ENCODE results near the gene SENP6. TPM values are rescaled to one million over a fixed set of nuclear protein-coding genes. Genes with fewer than 3 reads are reported as not detected.

The SENP6 gene
- total and polyA plus RNA-seq, 9 of the 15 experiments (the other 6 are each of a cell fraction or from before 2014, with no cell fraction given) = 11.1 to 79.4 (median 46.8) TPM

GRCh38 chr6:75581231-75581630 lies 20.4 kb upstream of the SENP6 start (continued):
- TF ChIP-seq ARID4B (CRISPR knock-in tag; IDR thresholded peaks at IDR 0.05) (no peak), ZNF79 (CRISPR knock-in tag; IDR thresholded peaks at IDR 0.05; ENCODE audit: low read depth) (no peak), ARID1B (IDR thresholded peaks at IDR 0.05) (no peak), ZNF76 (CRISPR knock-in tag; IDR thresholded peaks at IDR 0.05; ENCODE audit: borderline replicate concordance) (no peak), DNMT1 (IDR thresholded peaks at IDR 0.05) (no peak), ZNF668 (CRISPR knock-in tag; IDR thresholded peaks at IDR 0.05) (no peak), ARNT (IDR thresholded peaks at IDR 0.05) (no peak), ZNF274 (IDR thresholded peaks at IDR 0.05; ENCODE audit: borderline replicate concordance, low read depth, low read length) (no peak)

Data from K562 (cell line).